Coronary artery (tissue), 2 donors: Measurements from ENCODE around the gene ABHD12.
"Not testable (repeated sequence)": the region's sequence is repeated elsewhere in the genome, so short reads cannot be mapped to it uniquely, and the experiment has no call there.

ENCODE experiments used
- DNase-seq: peaks from one replicate; pipeline ENCODE4 v3.0.0-alpha.2; 2017; ENCODE audit warnings: low spot score
- H3K27ac ChIP-seq, 2 donors: fragments of 200-600 bp; sonication (generic); one replicate each; pipeline ENCODE4 v1.5.1; 2016 to 2019
- H3K4me3 ChIP-seq: fragments of 200-600 bp; sonication (generic); 2 replicates; pipeline ENCODE4 v1.5.1; 2016; ENCODE audit warnings: mild to moderate bottlenecking, moderate library complexity
- CTCF ChIP-seq: fragments of 200-600 bp; sonication (generic); IDR thresholded peaks from one replicate; pipeline ENCODE4 v1.5.1; 2019; ENCODE audit warnings: antibody characterized with exemption

Gene ABHD12

GRCh38 chr20:25316506-25317190 is 74.0 kb downstream of the ABHD12 start:
- no peak for DNase-seq
- Histone ChIP-seq H3K4me3 (no peak overlapping the region), H3K27ac (no peak overlapping the region)
- no peak for TF ChIP-seq CTCF

GRCh38 chr20:25315418-25316210 is 75.0 kb downstream of the ABHD12 start:
- no peak for DNase-seq
- Histone ChIP-seq H3K4me3 (no peak overlapping the region), H3K27ac (no peak overlapping the region)
- no peak for TF ChIP-seq CTCF

- no peak for TF ChIP-seq CTCF
- Histone ChIP-seq H3K27ac (no peak overlapping the region), H3K4me3 (no peak overlapping the region)
- DNase-seq: no peak
Observed at GRCh38 chr20:25314497-25315417, 75.9 kb downstream of the ABHD12 start.

GRCh38 chr20:25313593-25313992 is 77.0 kb downstream of the ABHD12 start:
- no peak overlapping the region for H3K27ac ChIP-seq
- no peak overlapping the region for H3K4me3 ChIP-seq
- TF ChIP-seq CTCF: no peak
- no peak for DNase-seq

GRCh38 chr20:25312716-25313115 is 77.9 kb downstream of the ABHD12 start:
- H3K27ac ChIP-seq, DNase-seq, H3K4me3 ChIP-seq: not testable (repeated sequence)

- no peak for DNase-seq
- Histone ChIP-seq H3K27ac (peak overlapping the region; percentile 8 to 88), H3K4me3 (peak overlapping the region; percentile 49)
- TF ChIP-seq CTCF: no peak
Observed at GRCh38 chr20:25310921-25311728, 79.5 kb downstream of the ABHD12 start.
